HEK293 (cell line): ENCODE results near the gene EPAS1.

Source experiments
- RBAK ChIP-seq: fragments of 450-650 bp; formaldehyde crosslinking; IDR thresholded peaks from 2 replicates; pipeline ENCODE4 v1.5.1; 2016; ENCODE audit warnings: missing biosample characterization, missing genetic modification characterization
- YY1 ChIP-seq: fragments of 450-650 bp; formaldehyde crosslinking; IDR thresholded peaks from 2 replicates; pipeline ENCODE4 v1.5.1; 2018; ENCODE audit warnings: missing biosample characterization, missing genetic modification characterization
- ZNF132 ChIP-seq: fragments of 450-650 bp; formaldehyde crosslinking; IDR thresholded peaks from 2 replicates; pipeline ENCODE4 v1.5.1; 2017; ENCODE audit warnings: missing biosample characterization, missing genetic modification characterization, borderline replicate concordance
- ZNF138 ChIP-seq: fragments of 450-650 bp; formaldehyde crosslinking; IDR thresholded peaks from 2 replicates; pipeline ENCODE4 v1.5.1; 2016; ENCODE audit warnings: missing biosample characterization, missing genetic modification characterization, borderline replicate concordance
- ZNF423 ChIP-seq: fragments of 450-650 bp; formaldehyde crosslinking; IDR thresholded peaks from 2 replicates; pipeline ENCODE4 v1.5.1; 2016; ENCODE audit warnings: missing biosample characterization, missing genetic modification characterization
- ZNF843 ChIP-seq: fragments of 450-650 bp; formaldehyde crosslinking; IDR thresholded peaks from 2 replicates; pipeline ENCODE4 v1.5.1; 2016; ENCODE audit warnings: missing biosample characterization, missing genetic modification characterization
- TF ChIP-seq, protein P1 (sequence below): fragments of 450-650 bp; formaldehyde crosslinking; IDR thresholded peaks from 2 replicates; pipeline ENCODE4 v1.5.1; 2016; ENCODE audit warnings: missing biosample characterization, missing genetic modification characterization

DNA sequence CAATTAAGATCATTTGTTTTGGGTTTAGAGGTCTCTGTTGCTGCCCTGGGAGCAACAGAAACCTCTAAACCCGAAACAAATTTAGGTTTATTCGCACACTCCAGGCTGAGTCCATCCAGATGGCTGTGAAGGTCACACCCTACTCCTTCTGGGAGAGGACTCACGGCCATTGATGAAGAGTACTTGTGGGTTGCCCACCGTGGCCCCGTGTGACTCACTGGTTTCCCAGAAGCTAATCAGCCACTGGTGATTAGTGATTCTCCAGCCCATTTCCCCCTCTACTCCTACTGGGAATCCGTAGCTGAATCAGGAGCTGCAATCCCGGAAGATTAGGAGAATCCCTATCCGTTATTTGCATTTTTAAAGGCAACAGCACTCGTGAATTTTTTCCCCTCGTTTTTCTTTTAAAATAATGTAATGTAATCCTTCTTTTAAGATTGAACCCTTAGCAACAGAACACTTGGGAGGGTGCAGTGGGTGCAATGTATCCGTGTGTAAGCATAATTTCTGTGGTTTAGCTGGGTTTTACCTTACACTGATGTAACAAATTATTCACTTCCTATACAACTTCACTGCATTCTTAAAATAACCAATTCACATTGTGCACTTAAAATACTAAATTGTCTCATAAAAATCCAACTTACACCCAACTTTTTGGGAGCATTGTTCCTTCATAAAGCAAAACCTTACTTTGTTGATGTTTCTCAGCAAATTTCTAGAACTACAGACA is 27.5 kb upstream of the EPAS1 start:
- TF ChIP-seq, protein P1, sequence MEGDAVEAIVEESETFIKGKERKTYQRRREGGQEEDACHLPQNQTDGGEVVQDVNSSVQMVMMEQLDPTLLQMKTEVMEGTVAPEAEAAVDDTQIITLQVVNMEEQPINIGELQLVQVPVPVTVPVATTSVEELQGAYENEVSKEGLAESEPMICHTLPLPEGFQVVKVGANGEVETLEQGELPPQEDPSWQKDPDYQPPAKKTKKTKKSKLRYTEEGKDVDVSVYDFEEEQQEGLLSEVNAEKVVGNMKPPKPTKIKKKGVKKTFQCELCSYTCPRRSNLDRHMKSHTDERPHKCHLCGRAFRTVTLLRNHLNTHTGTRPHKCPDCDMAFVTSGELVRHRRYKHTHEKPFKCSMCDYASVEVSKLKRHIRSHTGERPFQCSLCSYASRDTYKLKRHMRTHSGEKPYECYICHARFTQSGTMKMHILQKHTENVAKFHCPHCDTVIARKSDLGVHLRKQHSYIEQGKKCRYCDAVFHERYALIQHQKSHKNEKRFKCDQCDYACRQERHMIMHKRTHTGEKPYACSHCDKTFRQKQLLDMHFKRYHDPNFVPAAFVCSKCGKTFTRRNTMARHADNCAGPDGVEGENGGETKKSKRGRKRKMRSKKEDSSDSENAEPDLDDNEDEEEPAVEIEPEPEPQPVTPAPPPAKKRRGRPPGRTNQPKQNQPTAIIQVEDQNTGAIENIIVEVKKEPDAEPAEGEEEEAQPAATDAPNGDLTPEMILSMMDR, result no peak
- TF ChIP-seq ZNF843 (tag by site-specific recombination), result no peak
- no peak for TF ChIP-seq YY1 (tag by site-specific recombination)
- no peak for TF ChIP-seq ZNF138 (tag by site-specific recombination)
- TF ChIP-seq RBAK (tag by site-specific recombination), result no peak
- TF ChIP-seq ZNF132 (tag by site-specific recombination), result no peak
- TF ChIP-seq ZNF423 (tag by site-specific recombination), result no peak
